Measurements from ENCODE around the gene KLHL36. TPM values are rescaled to one million over a fixed set of nuclear protein-coding genes. Genes with fewer than 3 reads are reported as not detected.

The KLHL36 gene
- total and polyA plus RNA-seq, 9 of the 15 experiments (the other 6 are each of a cell fraction or from before 2014, with no cell fraction given) = 2.1 to 51.2 (median 18.5) TPM

DNA sequence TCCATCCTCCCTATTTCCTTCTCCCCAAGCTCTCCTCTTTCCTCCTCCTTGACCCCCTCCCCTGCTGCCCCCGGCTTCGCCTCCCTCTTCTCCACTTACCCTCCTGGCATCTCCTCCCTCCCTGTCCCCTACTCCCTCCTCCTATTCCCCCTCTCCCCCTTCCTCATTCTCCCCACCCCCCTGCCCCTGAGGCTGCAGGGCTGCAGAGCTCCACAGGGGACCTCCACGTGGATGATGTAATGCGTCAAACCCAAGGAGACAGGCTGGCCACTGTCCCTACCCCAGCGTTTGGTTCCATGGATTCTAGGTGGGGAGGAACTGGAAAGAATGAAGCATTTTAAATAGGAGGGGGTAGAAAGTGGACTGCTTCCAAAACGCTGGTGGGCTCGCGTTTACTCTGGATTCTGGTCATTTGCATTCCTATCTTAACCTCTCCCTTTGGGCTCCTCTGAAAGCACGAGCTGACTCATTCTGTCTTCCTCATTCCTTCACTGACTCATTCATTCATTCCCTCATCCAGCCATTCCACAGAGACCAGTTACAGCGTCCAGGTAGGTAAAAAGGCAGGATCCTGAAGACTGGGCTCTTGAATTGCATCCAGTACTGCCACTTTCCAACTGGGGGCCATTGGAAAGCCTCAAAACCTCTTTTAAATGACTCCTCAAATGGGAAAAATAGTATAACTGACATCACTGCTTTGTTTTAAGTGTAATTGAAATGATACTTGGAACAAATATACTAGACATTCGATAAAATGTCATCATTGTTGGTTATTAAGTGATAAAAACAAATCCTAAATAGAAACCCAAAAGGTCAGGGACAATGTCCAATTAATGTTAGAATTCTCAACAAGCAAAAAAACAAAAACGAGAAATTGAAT, 29.5 kb upstream of the KLHL36 start (continued):
- TF ChIP-seq, protein P1, sequence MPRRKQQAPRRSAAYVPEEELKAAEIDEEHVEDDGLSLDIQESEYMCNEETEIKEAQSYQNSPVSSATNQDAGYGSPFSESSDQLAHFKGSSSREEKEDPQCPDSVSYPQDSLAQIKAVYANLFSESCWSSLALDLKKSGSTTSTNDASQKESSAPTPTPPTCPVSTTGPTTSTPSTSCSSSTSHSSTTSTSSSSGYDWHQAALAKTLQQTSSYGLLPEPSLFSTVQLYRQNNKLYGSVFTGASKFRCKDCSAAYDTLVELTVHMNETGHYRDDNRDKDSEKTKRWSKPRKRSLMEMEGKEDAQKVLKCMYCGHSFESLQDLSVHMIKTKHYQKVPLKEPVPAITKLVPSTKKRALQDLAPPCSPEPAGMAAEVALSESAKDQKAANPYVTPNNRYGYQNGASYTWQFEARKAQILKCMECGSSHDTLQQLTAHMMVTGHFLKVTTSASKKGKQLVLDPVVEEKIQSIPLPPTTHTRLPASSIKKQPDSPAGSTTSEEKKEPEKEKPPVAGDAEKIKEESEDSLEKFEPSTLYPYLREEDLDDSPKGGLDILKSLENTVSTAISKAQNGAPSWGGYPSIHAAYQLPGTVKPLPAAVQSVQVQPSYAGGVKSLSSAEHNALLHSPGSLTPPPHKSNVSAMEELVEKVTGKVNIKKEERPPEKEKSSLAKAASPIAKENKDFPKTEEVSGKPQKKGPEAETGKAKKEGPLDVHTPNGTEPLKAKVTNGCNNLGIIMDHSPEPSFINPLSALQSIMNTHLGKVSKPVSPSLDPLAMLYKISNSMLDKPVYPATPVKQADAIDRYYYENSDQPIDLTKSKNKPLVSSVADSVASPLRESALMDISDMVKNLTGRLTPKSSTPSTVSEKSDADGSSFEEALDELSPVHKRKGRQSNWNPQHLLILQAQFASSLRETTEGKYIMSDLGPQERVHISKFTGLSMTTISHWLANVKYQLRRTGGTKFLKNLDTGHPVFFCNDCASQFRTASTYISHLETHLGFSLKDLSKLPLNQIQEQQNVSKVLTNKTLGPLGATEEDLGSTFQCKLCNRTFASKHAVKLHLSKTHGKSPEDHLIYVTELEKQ (CRISPR knock-in tag; IDR thresholded peaks at IDR 0.05) = no peak
- TF ChIP-seq, protein P2, sequence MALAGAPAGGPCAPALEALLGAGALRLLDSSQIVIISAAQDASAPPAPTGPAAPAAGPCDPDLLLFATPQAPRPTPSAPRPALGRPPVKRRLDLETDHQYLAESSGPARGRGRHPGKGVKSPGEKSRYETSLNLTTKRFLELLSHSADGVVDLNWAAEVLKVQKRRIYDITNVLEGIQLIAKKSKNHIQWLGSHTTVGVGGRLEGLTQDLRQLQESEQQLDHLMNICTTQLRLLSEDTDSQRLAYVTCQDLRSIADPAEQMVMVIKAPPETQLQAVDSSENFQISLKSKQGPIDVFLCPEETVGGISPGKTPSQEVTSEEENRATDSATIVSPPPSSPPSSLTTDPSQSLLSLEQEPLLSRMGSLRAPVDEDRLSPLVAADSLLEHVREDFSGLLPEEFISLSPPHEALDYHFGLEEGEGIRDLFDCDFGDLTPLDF (CRISPR knock-in tag; IDR thresholded peaks at IDR 0.05) = no peak
- TF ChIP-seq SUPT5H (IDR thresholded peaks at IDR 0.05) = no peak
- TF ChIP-seq XRCC4 (IDR thresholded peaks at IDR 0.05; ENCODE audit: extremely low read depth, insufficient read depth, insufficient read length) = no peak
- no peak for TF ChIP-seq U2AF1 (optimal IDR thresholded peaks at IDR 0.05; ENCODE audit: low read depth, low read length)
- peak; percentile 53 for TF ChIP-seq SMAD4 (CRISPR knock-in tag; conservative IDR thresholded peaks at IDR 0.05)
- TF ChIP-seq TGIF2 (CRISPR knock-in tag; IDR thresholded peaks at IDR 0.05) = no peak
- TF ChIP-seq TFAM (CRISPR knock-in tag; conservative IDR thresholded peaks at IDR 0.05) = no peak
- 0 out of 2 replicates have a peak, but pooled peaks have one; percentile 12 for TF ChIP-seq ZBTB26 (CRISPR knock-in tag; IDR thresholded peaks at IDR 0.05)
- TF ChIP-seq SRSF7 (optimal IDR thresholded peaks at IDR 0.05; ENCODE audit: low read depth, low read length) = no peak
- TF ChIP-seq, protein P3, sequence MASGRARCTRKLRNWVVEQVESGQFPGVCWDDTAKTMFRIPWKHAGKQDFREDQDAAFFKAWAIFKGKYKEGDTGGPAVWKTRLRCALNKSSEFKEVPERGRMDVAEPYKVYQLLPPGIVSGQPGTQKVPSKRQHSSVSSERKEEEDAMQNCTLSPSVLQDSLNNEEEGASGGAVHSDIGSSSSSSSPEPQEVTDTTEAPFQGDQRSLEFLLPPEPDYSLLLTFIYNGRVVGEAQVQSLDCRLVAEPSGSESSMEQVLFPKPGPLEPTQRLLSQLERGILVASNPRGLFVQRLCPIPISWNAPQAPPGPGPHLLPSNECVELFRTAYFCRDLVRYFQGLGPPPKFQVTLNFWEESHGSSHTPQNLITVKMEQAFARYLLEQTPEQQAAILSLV (tag; IDR thresholded peaks at IDR 0.05) = no peak
- peak; percentile 62 for TF ChIP-seq MAFG (tag; conservative IDR thresholded peaks at IDR 0.05)
- TF ChIP-seq L3MBTL2 (IDR thresholded peaks at IDR 0.05) = peak; percentile 72
- peak in 1 of 2 experiments; percentile 35; a peak in 1 of 4 replicates for TF ChIP-seq FOXK2 (conservative IDR thresholded peaks at IDR 0.05 in 1 of 2, IDR thresholded peaks at IDR 0.05 in 1 of 2; ENCODE audit: low read depth in 2 of 2)
- TF ChIP-seq GATAD2B (IDR thresholded peaks at IDR 0.05; ENCODE audit: borderline replicate concordance) = no peak
- TF ChIP-seq PPARD (CRISPR knock-in tag; IDR thresholded peaks at IDR 0.05) = no peak
- no peak for TF ChIP-seq MECOM (CRISPR knock-in tag; IDR thresholded peaks at IDR 0.05)
- peak; percentile 79; the same call in 1 of the 2 replicates for TF ChIP-seq NBN (IDR thresholded peaks at IDR 0.05; ENCODE audit: low read depth)
- no peak for TF ChIP-seq TBL1XR1 (IDR thresholded peaks at IDR 0.05; ENCODE audit: low read length in 2 of 2)
- peak; percentile 72 for TF ChIP-seq JUN (IDR thresholded peaks at IDR 0.05; ENCODE audit: borderline replicate concordance, low read depth, low read length)
- TF ChIP-seq JUN (CRISPR knock-in tag; IDR thresholded peaks at IDR 0.05; ENCODE audit: borderline replicate concordance) = no peak
